H1 (cell line): Measurements from ENCODE around the gene NDUFA5.

Source experiments
- CTCF ChIP-seq, 3 experiments: IDR thresholded peaks; 1 replicate in 2 of 3; 2 replicates in 1 of 3; pipeline versions ENCODE4 v1.5.1 to v1.6.1; 2011; ENCODE audit warnings: low read length in 3 of 3, mild to moderate bottlenecking in 3 of 3, inconsistent platforms in 2 of 3, low read depth in 1 of 3, moderate library complexity in 1 of 3; ENCODE audit not compliant: insufficient read depth in 1 of 3; ENCODE audit errors: control extremely low read depth in 1 of 3
- E2F6 ChIP-seq: IDR thresholded peaks from 2 replicates; pipeline ENCODE4 v1.6.1; 2012; ENCODE audit warnings: inconsistent platforms
- EGR1 ChIP-seq: IDR thresholded peaks from 2 replicates; pipeline ENCODE4 v1.6.1; 2011; ENCODE audit warnings: low read depth, low read length, borderline replicate concordance
- EZH2 ChIP-seq: fragments of 200-600 bp; sonication (generic); IDR thresholded peaks from 2 replicates; pipeline ENCODE4 v1.7.1; 2012; ENCODE audit warnings: low read depth, mild to moderate bottlenecking, moderate library complexity, low read length, inconsistent platforms; ENCODE audit not compliant: severe bottlenecking
- JUN ChIP-seq: IDR thresholded peaks from 2 replicates; pipeline ENCODE4 v1.6.1; 2011; ENCODE audit warnings: low read depth, mild to moderate bottlenecking, improper control_type of control experiment, low read length
- JUND ChIP-seq: IDR thresholded peaks from 2 replicates; pipeline ENCODE4 v1.6.1; 2011; ENCODE audit warnings: mild to moderate bottlenecking, improper control_type of control experiment, low read length
- POLR2AphosphoS5 ChIP-seq: IDR thresholded peaks from 2 replicates; pipeline ENCODE4 v1.6.1; 2011; ENCODE audit warnings: low read depth, low read length
- SIRT6 ChIP-seq: IDR thresholded peaks from one replicate; pipeline ENCODE4 v1.7.1; 2012; ENCODE audit warnings: low read length, inconsistent platforms

- TF ChIP-seq EZH2, result no peak
- no peak for TF ChIP-seq JUN
- no peak for TF ChIP-seq SIRT6
- TF ChIP-seq CTCF (IDR thresholded peaks at IDR 0.05; ENCODE audit: control extremely low read depth in 1 of 3, insufficient read depth in 1 of 3, low read depth in 1 of 3, low read length in 3 of 3), result no peak
- TF ChIP-seq POLR2AphosphoS5, result no peak
- no peak for TF ChIP-seq JUND
- no peak for TF ChIP-seq EGR1
- TF ChIP-seq E2F6, result no peak
Observed at GRCh38 chr7:123604739-123605138, 47.1 kb upstream of the NDUFA5 start.
